ENCODE measurements around the gene HNF4A.
"Not testable (repeated sequence)": the region's sequence is repeated elsewhere in the genome, so short reads cannot be mapped to it uniquely, and the experiment has no call there.

The HNF4A gene

DNA sequence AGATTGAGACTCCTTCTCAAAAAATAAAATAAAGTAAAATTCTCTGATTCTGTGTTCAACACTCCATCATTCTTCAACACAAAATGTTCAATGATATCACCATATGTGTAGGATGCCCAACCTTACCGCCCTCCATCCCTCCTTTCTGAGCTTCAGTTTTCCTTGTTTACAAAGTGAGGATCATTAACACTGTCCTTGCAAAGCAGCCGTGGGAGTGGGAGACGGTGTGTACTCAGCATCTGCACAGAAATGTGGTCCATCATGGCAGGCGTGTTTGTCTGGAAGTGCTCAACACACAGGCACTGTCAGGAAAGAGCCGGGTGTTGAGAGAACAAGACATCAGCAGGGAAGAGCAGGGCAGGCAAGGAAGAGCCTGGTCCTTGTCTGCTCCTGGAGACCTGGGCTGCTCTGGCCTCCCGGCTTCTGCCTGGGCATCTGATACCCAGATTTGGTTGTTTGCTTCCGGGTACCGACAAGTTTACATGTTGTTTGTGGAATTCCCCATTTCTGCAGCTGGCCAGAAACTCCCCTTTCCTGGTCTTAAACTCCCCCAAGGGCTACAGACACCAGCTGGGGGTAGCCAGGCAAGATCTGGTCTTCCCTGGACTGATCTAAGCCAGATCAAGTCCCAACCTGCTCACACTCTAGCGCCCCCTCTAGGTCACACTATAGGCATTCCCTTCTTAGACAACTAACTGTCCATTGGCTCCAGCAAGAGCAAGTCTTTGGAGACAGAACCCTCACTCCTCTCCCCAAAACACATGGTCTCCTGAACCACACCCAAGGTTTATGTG is 93.5 kb downstream of the HNF4A start:
- no peak for DNase-seq

DNA sequence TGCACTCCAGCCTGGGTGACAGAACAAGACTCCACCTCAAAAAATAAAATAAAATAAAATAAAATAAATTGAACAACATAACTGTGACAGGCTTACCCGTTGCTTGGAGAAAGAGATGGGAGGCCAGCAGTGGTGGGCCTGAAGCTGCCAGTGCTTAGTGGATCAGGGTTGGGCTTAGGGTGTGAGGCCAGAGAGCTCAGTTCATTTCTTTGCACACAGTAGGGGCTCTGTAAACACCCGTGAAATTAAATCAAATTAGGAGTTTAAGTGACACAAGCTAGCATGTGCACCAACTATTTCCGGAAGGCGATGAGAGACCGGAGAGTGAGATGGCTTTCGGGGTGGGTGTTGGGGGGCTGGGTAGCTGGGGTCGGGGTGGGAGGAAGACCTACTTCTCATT is 94.4 kb downstream of the HNF4A start:
- no peak for DNase-seq

DNA sequence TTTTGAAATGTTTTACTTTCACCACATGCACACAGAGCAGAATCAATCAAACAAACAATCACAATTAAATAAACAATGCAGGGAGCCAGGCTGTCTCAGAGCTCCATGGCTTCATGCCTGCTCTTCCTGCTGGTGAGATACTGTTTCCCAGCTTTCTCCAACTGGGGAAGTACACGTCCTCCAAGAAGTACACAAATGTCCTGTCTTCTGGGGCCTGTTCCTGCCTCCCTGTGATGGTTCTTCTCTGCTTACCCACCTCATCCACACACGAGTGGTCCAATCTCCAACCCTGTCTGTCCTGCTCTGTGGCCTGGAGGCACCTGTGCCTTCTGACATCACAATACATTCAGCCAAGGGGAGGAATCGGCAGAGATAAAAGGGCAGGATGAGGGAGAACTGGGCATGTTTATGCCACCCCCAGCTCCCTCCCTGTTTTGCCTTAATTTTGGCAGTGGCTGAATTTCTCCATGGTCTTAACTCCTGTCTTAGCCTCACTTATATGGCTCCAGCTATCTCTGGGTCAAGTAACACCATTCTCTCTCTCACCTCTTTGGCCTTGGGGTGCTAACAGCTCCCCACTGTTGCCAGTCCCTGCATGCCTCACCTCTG is 94.9 kb downstream of the HNF4A start:
- DNase-seq, result no peak

DNA sequence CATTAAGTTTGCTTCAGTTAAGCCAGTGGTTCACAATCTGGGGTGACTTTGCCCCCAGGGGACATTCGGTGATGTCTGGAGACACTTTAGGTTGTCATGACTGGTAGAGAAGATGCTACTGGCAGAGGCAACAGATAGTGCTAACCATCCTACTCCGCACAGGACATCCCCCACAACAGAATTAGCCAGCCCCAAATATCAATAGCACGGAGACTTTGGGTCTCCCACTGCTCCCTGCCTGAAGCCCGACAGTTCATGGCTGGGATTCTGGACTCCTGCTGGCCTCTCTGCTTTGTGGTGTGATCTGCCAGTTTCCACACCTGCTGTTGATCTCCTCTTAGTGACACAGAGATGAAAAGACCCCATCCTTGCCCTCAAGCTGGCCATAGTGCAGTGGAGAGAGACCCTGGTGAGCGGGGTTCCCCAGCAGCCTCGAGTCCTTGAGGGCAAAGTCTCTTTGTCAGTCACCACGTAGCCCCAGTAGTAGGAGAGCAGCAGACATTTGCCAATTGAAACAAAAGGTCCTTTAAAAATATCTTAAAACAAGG is 95.5 kb downstream of the HNF4A start:
- no peak for DNase-seq

DNA sequence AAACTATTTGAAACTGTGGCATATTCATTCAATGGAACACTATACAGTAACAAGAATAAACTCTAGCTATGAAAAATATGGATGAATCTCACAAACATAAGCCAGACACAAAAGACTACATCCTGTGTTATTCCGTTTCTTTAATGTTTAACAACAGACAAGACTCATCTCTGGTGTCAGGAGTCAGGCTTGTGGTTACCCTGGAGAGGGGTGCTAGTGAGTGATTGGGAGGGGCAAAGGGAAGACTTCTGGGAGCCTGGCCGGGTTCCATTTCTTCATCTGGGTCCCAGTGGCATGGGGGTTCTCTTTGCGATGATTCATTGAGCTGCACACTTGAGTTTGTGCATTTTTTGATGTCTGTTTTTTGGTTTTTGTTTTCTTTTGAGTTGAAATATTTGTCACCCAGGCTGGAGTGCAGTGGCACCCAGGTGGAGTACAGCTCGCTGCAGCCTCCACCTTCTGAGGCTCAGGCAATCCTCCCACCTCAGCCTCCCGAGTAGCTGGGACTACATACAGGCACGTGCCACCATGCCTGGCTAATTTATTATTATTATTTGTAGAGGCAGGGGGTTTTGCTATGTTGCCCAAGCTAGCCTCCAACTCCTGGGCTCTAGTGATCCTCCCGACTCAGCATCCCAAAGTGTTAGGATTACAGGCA is 98.9 kb downstream of the HNF4A start:
- DNase-seq, result no peak

DNA sequence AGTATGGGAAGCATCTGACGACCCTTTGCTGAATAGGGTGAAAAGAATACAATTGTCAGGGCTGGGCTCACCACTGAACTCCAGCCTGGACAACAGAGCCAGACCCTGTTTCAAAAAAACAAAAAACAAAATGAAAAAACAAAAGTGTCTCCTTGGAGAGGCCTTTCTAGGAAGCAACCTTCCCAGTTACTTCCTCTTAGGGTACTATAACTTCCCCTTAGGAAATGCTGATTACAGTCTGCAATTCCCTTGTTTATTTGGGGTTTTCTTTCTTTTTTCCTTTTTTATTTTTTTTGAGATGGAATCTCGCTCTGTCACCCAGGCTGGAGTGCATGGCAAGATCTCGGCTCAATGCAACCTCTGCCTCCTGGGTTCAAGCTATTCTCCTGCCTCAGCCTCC is 99.6 kb downstream of the HNF4A start:
- no peak for DNase-seq

DNA sequence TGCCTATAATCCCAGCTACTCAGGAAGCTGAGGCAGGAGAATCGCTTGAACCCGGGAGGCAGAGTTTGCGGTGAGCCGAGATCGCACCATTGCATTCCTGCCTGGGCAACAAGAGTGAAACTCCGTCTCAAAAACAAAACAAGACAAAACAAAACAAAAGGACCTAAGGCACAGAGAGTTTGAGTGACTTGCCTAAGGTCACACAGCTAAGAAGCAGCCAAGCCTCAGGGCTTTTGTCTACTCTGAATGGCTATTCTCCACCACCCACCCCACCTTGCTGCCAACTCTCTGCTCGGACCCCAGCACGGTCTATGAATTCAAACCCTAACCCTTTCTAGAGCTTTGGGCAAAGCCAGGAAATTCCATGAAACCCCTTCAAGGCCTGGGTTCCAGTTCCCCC is 101.1 kb downstream of the HNF4A start:
- no peak for DNase-seq

DNA sequence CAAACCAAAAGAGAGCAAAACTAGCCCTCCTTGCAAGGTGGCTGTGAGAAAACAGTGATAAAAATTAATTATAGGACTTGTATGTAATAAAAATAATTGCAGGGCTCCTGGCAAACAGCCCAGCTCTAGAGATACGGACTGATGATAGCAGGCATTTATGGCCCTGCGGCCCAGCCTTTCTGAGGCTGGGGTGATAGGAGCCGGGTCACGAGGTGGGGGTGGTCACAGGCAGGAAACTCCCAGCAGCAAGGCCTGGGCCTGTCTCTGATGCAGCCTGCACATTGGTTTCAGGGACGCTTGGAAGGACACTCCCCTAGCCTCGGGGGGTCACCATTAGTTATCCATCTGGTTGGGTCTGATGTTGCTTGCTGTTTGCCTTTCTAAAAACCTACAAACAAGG is 101.5 kb downstream of the HNF4A start:
- no peak for DNase-seq

DNA sequence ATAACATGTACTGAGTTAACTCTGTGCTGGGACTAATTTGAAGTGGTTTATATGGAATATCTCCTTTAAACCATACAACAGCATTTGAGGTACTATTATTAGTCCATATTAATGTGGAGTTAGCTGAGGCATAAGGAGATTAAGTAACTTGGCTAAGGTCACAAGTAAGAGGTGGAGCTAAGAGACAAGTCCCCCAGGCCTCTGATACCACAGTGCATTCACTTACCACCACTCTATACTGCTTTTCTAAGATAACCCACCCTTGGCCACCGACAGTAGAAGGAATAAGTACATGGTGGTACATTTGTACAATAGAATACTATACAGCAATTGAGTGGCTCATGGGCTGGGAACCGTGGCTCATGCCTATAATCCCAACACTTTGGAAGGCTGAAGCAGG is 103.8 kb downstream of the HNF4A start:
- DNase-seq, result no peak

DNA sequence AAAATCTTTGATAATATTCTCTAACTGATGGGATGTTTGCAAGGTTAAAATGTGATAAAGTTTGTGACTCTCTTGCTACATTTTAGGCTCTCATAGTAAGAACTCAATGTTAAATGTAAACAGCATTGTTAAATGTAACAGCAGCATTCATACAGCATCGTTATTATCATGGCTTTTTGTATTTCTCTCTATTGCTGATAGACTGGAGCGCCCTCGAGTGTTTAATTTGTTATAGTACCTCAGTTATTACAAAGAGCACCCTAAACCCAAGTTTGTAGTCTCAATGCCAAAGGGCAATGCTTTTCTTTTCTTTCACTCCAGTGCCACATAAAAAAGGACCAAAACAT is 105.3 kb downstream of the HNF4A start:
- DNase-seq, result no peak

DNA sequence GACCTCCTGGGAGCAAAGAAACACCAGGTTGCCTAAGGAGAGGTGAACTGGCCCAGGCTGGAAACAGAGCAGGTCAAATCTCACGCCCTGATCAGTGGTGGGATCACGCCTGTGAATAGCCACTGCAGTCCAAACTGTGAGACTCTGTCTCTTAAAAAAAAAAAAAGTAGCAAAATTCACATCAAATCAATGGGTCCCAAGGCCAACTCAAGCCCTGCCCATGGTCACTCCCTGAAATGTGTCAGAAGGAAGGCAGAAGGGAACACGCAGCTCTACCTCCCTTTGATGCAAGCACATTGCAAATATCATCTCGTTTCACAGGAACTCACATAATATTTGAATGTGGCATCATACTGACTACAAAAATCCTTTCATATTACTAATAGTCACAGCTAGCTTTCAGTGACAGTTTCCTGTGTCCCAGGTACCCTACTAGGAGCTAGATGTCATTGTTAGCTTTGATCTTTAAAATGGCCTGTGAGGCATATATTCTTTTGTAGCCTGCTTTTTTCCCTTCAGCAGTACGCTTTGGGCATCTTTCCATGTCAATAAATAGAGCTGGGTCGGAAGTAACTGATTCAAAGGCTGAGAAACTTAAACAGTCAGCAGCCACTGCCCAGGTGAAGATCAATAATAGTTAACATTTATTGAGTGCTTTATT is 105.8 kb downstream of the HNF4A start:
- DNase-seq, result no peak

DNA sequence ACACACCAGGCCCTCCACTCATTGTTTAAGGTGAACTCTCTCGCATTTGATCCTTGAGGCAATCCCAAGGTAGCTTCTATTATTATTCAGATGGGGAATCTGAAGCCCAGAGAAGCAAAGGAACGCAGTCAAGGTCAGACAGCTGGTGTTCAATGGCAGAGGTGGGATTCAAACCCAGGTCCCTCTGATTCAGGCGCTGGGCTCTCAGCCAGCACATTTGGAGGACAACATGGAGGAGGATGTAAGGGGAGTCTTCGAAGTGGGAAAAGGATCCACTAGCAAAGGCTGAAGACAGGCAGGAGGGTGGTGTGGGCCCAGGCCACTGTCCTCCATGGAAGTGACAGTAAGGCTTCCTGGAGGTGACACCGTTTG is 106.3 kb downstream of the HNF4A start:
- DNase-seq, result no peak

DNA sequence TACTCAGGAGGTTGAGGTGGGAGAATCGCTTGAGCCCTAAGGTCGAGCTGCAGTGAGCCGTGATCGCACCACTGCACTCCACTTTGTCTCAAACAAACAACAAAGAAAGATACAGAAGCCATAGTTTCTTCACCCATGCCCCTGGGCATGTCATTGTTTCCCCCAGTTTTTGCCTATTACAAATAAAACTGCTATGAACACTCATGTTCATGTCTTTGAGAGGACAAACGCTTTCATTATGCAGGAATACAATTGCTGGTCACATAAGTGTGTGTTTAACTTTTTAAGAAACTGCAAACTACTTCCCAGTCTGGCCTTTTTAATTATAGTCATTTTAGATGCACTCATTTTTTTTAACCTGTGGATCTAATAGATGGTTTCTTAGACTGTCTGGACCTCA is 108.0 kb downstream of the HNF4A start:
- no peak for DNase-seq

DNA sequence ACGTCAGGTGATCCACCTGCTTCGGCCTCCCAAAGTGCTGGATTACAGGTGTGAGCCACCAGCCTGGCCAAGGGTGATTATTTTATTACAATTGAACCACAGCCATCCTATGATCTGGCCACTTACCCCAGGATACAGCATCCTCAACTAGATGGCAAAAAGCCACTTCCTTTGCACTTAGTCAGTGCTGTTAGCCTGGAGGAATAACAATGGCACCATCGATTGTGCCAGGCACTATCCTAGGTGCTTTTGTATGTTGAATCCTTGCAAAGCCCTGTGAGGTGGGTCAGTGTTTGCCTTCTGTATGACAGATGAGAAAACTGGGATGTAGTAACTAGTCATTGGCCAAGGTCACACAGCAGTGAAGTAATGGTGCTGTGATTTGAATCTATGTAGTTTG is 109.0 kb downstream of the HNF4A start:
- DNase-seq, result no peak

DNA sequence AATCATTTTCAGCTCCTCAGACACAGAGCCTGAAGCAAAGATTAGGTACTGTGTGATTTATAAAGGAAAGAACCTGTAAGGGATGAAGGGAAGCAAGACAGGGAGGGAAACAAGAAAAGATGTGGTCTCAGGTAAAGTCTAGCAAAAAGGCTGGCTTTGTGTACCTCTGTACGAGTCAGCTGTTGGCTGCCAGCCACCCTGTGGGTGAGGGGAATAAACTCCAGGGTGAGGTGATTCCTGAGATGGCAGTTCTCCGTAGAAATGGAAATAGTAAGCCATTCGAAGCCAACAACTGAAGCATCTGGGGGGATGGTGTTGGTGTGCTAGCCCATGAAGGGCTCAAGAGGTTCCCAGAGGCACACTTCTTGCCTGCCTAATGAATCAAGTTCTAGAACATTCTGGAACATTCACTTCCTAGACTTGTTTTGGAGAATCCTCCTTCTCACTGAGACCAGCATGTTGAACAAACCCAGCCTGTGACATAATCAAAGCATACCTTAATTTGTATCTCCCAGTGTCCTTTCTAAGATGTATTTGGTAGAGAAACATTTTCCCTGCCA is 109.6 kb downstream of the HNF4A start:
- no peak for DNase-seq

DNA sequence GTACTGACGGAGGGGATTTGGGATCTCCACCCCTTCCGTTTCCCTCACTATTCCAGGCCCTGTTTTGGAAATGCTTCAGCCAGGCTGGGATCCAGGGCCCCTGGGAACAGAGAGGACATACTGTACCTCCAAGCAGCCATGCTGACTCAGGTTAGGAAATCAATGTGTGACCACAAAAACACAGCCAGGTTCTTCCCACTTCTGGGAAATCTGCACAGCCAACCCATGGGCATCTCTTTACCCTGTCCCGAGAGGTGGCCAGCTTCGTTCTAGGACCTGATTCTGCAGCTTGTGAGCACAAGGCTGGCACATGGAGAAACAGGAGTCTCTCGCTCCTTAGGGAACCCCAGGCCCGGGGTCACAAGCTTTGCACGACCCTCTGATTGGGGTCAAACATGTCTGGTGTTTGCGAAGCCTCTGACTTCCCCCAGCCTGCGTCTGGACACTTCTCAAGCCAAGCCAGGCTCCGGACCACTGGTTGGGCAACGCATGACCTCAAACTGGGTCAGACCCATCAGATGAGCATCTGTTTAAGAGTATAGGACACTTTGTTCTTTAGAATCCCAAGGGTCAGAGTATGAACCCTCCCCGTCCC is 111.9 kb downstream of the HNF4A start:
- DNase-seq, result no peak

DNA sequence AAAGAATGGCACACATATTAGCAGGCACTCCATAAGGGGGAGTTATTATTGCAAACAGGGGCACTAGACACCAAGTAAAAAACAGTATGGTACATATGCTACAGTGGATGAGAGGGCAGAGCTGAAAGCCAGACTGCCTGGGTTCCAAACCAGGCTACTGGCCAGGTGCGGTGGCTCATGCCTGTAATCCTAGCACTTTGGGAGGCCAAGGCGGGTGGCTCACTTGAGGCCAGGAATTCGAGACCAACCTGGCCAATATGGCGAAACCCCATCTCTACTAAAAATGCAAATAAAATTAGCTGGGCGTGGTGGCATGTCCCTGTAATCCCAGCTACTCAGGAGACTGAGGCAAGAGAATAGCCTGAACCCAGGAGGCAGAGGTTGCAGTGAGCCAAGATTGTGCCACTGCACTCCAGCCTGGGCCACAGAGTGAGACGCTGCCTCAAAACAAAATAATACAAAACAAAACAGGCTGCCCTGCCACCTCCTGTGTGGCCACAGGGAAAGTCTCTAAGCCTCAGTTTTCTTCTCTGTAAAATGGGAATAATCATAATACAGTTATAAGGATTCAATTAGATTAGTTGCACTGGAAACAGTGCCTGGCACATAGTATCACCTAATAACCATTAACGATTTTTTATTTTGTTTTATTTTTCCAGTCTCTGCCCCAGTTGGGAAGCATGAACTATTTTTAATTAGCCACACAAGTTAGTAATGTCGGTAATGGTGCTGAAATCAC is 112.7 kb downstream of the HNF4A start:
- DNase-seq, result no peak

DNA sequence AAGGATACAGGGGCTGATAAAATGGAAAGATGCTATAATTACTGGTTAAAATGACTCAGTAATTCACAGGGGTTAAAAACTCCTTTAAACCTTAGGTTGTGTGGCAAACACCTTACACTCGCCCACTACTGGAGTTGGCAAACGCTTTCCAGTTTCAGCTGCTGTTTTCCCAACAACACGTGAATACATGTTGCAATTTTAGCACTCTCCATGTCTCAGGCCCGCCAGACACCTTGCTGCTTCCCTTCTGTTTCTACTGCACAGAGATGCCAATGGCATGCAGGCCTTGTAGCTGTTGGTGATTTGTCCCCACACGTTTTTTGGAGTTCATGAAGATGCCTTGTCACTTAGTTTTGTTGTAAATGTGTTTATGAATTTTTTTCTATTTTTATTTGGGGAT is 114.8 kb downstream of the HNF4A start:
- no peak for DNase-seq

DNA sequence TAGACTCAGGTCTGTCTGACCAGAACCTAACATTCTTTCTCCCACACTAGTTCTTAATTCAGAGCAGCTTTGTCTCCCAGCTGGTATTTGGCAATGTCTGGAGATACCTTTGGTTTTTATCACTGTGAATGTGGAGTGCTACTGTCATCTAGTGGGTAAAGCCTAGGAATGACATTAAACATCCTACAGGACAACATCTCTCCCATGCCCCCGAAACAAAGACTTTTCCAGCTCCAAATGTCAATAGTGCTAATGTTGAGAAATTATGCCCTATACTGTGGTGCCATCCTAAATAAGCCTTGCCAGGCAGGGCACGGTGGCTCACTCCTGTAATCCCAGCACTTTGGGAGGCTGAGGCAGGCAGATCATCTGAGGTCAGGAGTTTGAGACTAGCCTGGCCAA is 116.0 kb downstream of the HNF4A start:
- no peak for DNase-seq

DNA sequence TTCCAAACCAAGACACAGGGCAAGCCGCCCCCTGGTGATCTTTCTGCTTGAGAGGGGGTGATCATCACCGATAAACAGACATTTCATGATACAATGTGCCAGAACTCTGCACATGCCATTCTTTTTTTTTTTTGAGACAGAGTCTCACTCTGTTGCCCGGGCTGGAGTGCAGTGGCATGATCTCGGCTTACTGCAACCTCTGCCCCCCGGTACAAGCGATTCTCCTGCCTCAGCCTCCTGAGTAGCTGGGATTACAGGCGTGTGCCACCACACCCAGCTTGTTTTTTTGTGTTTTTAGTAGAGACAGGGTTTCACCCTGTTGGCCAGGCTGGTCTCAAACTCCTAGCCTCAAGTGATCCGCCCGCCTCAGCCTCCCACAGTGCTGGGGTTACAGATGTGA is 116.8 kb downstream of the HNF4A start:
- not testable (repeated sequence) for DNase-seq

DNA sequence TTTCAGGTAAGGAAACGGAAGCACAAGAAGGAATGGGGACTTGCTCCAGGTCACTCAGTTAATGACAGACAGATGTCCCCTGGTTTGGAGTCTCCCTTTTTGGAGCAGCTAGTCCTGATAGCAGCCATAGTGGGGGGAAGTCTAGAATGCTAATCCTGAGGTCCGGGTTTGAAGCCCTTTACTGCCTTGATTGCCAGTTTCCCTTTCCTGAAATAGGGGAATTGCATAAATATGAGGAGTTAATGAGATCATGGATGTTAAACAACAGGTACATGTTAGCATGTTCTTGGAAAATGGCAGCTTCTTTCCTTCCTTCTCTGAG is 119.8 kb downstream of the HNF4A start:
- no peak for DNase-seq

All from T1000 (cell line).